CD8-positive, alpha-beta memory T cell (primary cell): ENCODE measurements around the gene DIPK1A. TPM values are rescaled to one million over a fixed set of nuclear protein-coding genes. Genes with fewer than 3 reads are reported as not detected.

Experiments used
- CTCF ChIA-PET: fragments of 350-600 bp; sonication (Branson Sonifier 250); formaldehyde crosslinking; loops from one replicate; lab custom pipeline; 2021; ENCODE audit warnings: antibody characterized with exemption; lab: Charles Lee
- POLR2A ChIA-PET: fragments of 350-600 bp; sonication (Branson Sonifier 250); formaldehyde crosslinking; loops from one replicate; lab custom pipeline; 2021; ENCODE audit warnings: antibody characterized with exemption; lab: Charles Lee
- DNase-seq, 5 donors: peaks; one replicate each; pipeline versions ENCODE4 v3.0.0 to v3.0.0-alpha.2; 2020 to 2022; ENCODE audit warnings: mixed read lengths in 1 of 5
- H3K27ac ChIP-seq: one replicate; pipeline ENCODE4 v1.7.0; 2013; ENCODE audit warnings: low read depth, mild to moderate bottlenecking, low read length, moderate library complexity
- H3K27me3 ChIP-seq: 2 replicates; pipeline ENCODE4 v1.7.0; 2013; ENCODE audit warnings: low read length, mild to moderate bottlenecking; ENCODE audit not compliant: insufficient read depth, poor library complexity, severe bottlenecking
- H3K36me3 ChIP-seq: 2 replicates; pipeline ENCODE4 v1.7.0; 2013; ENCODE audit warnings: mild to moderate bottlenecking, low read length, moderate library complexity; ENCODE audit not compliant: insufficient read depth
- H3K4me1 ChIP-seq: 2 replicates; pipeline ENCODE4 v1.7.0; 2013; ENCODE audit warnings: mild to moderate bottlenecking, low read length, moderate library complexity; ENCODE audit not compliant: insufficient read depth
- H3K4me3 ChIP-seq: 2 replicates; pipeline ENCODE4 v1.7.0; 2013; ENCODE audit warnings: mild to moderate bottlenecking, low read length
- H3K9me3 ChIP-seq: 2 replicates; pipeline ENCODE4 v1.7.0; 2013; ENCODE audit warnings: mild to moderate bottlenecking, low read length
- H3K27ac Mint-ChIP-seq, 8 donors: one replicate each; pipeline ENCODE4 v1.8.0; 2020 to 2021; ENCODE audit warnings: mixed read lengths in 8 of 8, mild to moderate bottlenecking in 6 of 8, inconsistent platforms in 3 of 8, moderate library complexity in 3 of 8
- H3K27me3 Mint-ChIP-seq, 2 donors: one replicate each; pipeline ENCODE4 v1.8.0; 2020 to 2021; ENCODE audit warnings: mixed read lengths in 2 of 2, mild to moderate bottlenecking in 1 of 2, moderate library complexity in 1 of 2
- H3K36me3 Mint-ChIP-seq, 3 donors: one replicate each; pipeline ENCODE4 v1.8.0; 2020 to 2021; ENCODE audit warnings: mixed read lengths in 3 of 3, inconsistent platforms in 1 of 3, mild to moderate bottlenecking in 1 of 3
- H3K4me1 Mint-ChIP-seq, 3 donors: one replicate each; pipeline ENCODE4 v1.8.0; 2020 to 2021; ENCODE audit warnings: mixed read lengths in 3 of 3, inconsistent platforms in 1 of 3, mild to moderate bottlenecking in 1 of 3
- H3K4me3 Mint-ChIP-seq, 7 donors: one replicate each; pipeline ENCODE4 v1.8.0; 2020 to 2021; ENCODE audit warnings: mixed read lengths in 7 of 7, mild to moderate bottlenecking in 6 of 7, moderate library complexity in 4 of 7, inconsistent platforms in 2 of 7
- H3K9me3 Mint-ChIP-seq, 5 donors: one replicate each; pipeline ENCODE4 v1.8.0; 2020 to 2022; ENCODE audit warnings: mixed read lengths in 5 of 5, mild to moderate bottlenecking in 3 of 5, moderate library complexity in 2 of 5, inconsistent platforms in 1 of 5
- polyA plus RNA-seq: library from polyadenylated mRNA; unstranded; fragments of 300-500 nt; fragmentation: Illumina TruSeq; gene quantifications from one replicate; pipeline ENCODE4 v1.2.3, GENCODE V29; 2021
- total RNA-seq, 2 experiments: library from RNA; stranded (reverse); gene quantifications; one replicate each; pipeline ENCODE4 v1.2.3, GENCODE V29; 2021

Gene DIPK1A
- total and polyA plus RNA-seq, 3 experiments from 2014 or later = 10.9 to 15.7 (median 12.9) TPM

GRCh38 chr1:92992054-92992453, 30.8 kb upstream of the DIPK1A start:
- Mint-ChIP-seq H3K4me3 (peak overlapping the region in 3 of 7 donors; percentile 1 to 72 (median 15)), H3K27ac (peak overlapping the region in 5 of 8 donors; percentile 35 to 70 (median 59)), H3K36me3 (no peaks in the 10 kb centered on the region), H3K4me1 (peaks cover 38 to 53% (median 52%) of the 10 kb centered on the region in 3 donors), H3K9me3 (no peaks in the 10 kb centered on the region), H3K27me3 (peaks cover 0 to 3% of the 10 kb centered on the region in 2 donors)
- Histone ChIP-seq H3K36me3 (no peaks in the 10 kb centered on the region), H3K27ac (no peak overlapping the region), H3K9me3 (no peaks in the 10 kb centered on the region), H3K4me1 (peaks cover 51% of the 10 kb centered on the region), H3K27me3 (no peaks in the 10 kb centered on the region), H3K4me3 (no peak overlapping the region)
- ChIA-PET POLR2A (no interaction called here), CTCF (interaction anchor here (1.1 to 9.0 kb wide), 7 partner anchors 11 to 160 kb away, joined by 3 to 172 read pairs (median 29); partner anchors contain the start of genes DIPK1A and RPL5)
- DNase-seq = no peak

GRCh38 chr1:92990828-92991227, 29.6 kb upstream of the DIPK1A start:
- ChIA-PET POLR2A (interaction anchor here (1.8 to 2.0 kb wide), 2 partner anchors 10 to 29 kb away, joined by 6 to 25 read pairs; partner anchors contain the start of gene DIPK1A), CTCF (interaction anchor here (1.2 to 9.0 kb wide), 5 partner anchors 10 to 132 kb away, joined by 3 to 171 read pairs (median 18); partner anchors contain the start of gene DIPK1A)
- Histone ChIP-seq H3K27me3 (no peaks in the 10 kb centered on the region), H3K4me1 (peaks cover 51% of the 10 kb centered on the region), H3K36me3 (no peaks in the 10 kb centered on the region), H3K27ac (no peak overlapping the region), H3K9me3 (no peaks in the 10 kb centered on the region), H3K4me3 (peak overlapping the region; percentile 0)
- peaks cover 0 to 3% of the 10 kb centered on the region in 2 donors for H3K27me3 Mint-ChIP-seq
- peak in 2 of 5 donors; percentile 40 to 41 for DNase-seq
- H3K4me3 Mint-ChIP-seq = peak overlapping the region in 6 of 7 donors; percentile 47 to 74 (median 63)
- H3K36me3 Mint-ChIP-seq = no peaks in the 10 kb centered on the region
- H3K9me3 Mint-ChIP-seq = no peaks in the 10 kb centered on the region
- H3K4me1 Mint-ChIP-seq = peaks cover 38 to 53% (median 52%) of the 10 kb centered on the region in 3 donors
- peak overlapping the region; percentile 15 to 90 (median 84) for H3K27ac Mint-ChIP-seq

GRCh38 chr1:92989936-92990583, 28.8 kb upstream of the DIPK1A start:
- ChIA-PET POLR2A (interaction anchor here (1.8 to 2.0 kb wide), 2 partner anchors 9 to 28 kb away, joined by 6 to 25 read pairs; partner anchors contain the start of gene DIPK1A), CTCF (interaction anchor here (0.8 to 9.0 kb wide), 7 partner anchors 9 to 158 kb away, joined by 3 to 171 read pairs (median 7); partner anchors contain the start of genes DIPK1A and RPL5)
- Mint-ChIP-seq H3K36me3 (no peaks in the 10 kb centered on the region), H3K4me3 (peak overlapping the region in 5 of 7 donors; percentile 47 to 74 (median 57)), H3K4me1 (peaks cover 38 to 53% (median 52%) of the 10 kb centered on the region in 3 donors), H3K9me3 (no peaks in the 10 kb centered on the region), H3K27me3 (peaks cover 0 to 2% of the 10 kb centered on the region in 2 donors), H3K27ac (peak overlapping the region; percentile 15 to 90 (median 86))
- no peaks in the 10 kb centered on the region for H3K9me3 ChIP-seq
- DNase-seq = no peak
- H3K27ac ChIP-seq = no peak overlapping the region
- H3K27me3 ChIP-seq = no peaks in the 10 kb centered on the region
- H3K36me3 ChIP-seq = no peaks in the 10 kb centered on the region
- H3K4me1 ChIP-seq = peaks cover 51% of the 10 kb centered on the region
- H3K4me3 ChIP-seq = no peak overlapping the region

- no peak overlapping the region for H3K4me3 ChIP-seq
- no peak overlapping the region for H3K27ac ChIP-seq
- H3K4me1 ChIP-seq = peaks cover 51% of the 10 kb centered on the region
- no peak for DNase-seq
- no peaks in the 10 kb centered on the region for H3K9me3 ChIP-seq
- H3K36me3 ChIP-seq = no peaks in the 10 kb centered on the region
- H3K4me3 Mint-ChIP-seq = peak overlapping the region in 2 of 7 donors; percentile 43 to 50
- CTCF ChIA-PET = interaction anchor here (1.5 to 9.0 kb wide), 4 partner anchors 8 to 130 kb away, joined by 7 to 171 read pairs (median 18); partner anchors contain the start of gene DIPK1A
- POLR2A ChIA-PET = no interaction called here
- peaks cover 0 to 2% of the 10 kb centered on the region in 2 donors for H3K27me3 Mint-ChIP-seq
- no peaks in the 10 kb centered on the region for H3K9me3 Mint-ChIP-seq
- no peaks in the 10 kb centered on the region for H3K27me3 ChIP-seq
- peak overlapping the region in 7 of 8 donors; percentile 42 to 87 (median 72) for H3K27ac Mint-ChIP-seq
- peaks cover 38 to 60% (median 52%) of the 10 kb centered on the region in 3 donors for H3K4me1 Mint-ChIP-seq
- peaks cover 0 to 5% (median 0%) of the 10 kb centered on the region in 3 donors for H3K36me3 Mint-ChIP-seq
Measured at GRCh38 chr1:92989253-92989652, 28.0 kb upstream of the DIPK1A start.

GRCh38 chr1:92987462-92987861, 26.2 kb upstream of the DIPK1A start:
- Histone ChIP-seq H3K36me3 (no peaks in the 10 kb centered on the region), H3K4me3 (no peak overlapping the region), H3K27ac (no peak overlapping the region), H3K4me1 (peaks cover 35% of the 10 kb centered on the region), H3K27me3 (no peaks in the 10 kb centered on the region), H3K9me3 (no peaks in the 10 kb centered on the region)
- DNase-seq = no peak
- Mint-ChIP-seq H3K27me3 (peaks cover 0 to 2% of the 10 kb centered on the region in 2 donors), H3K27ac (no peak overlapping the region), H3K9me3 (no peaks in the 10 kb centered on the region), H3K4me1 (peaks cover 31 to 47% (median 37%) of the 10 kb centered on the region in 3 donors), H3K4me3 (no peak overlapping the region), H3K36me3 (peaks cover 0 to 5% (median 0%) of the 10 kb centered on the region in 3 donors)
- POLR2A ChIA-PET = interaction anchor here (0.9 kb wide), 1 partner anchor 27 kb away, joined by 5 read pairs; no protein-coding TSS in a partner anchor
- CTCF ChIA-PET = interaction anchor here (1.0 to 9.0 kb wide), 3 partner anchors 18 to 128 kb away, joined by 4 to 171 read pairs (median 7); partner anchors contain the start of gene DIPK1A

- Mint-ChIP-seq H3K27me3 (peaks cover 0 to 2% of the 10 kb centered on the region in 2 donors), H3K4me1 (peaks cover 26 to 45% (median 37%) of the 10 kb centered on the region in 3 donors), H3K4me3 (no peak overlapping the region), H3K36me3 (peaks cover 0 to 5% (median 0%) of the 10 kb centered on the region in 3 donors), H3K27ac (peak overlapping the region in 2 of 8 donors; percentile 36 to 75), H3K9me3 (peaks cover 0 to 2% (median 0%) of the 10 kb centered on the region in 5 donors)
- Histone ChIP-seq H3K36me3 (no peaks in the 10 kb centered on the region), H3K4me1 (peaks cover 32% of the 10 kb centered on the region), H3K27ac (no peak overlapping the region), H3K9me3 (no peaks in the 10 kb centered on the region), H3K4me3 (no peak overlapping the region), H3K27me3 (no peaks in the 10 kb centered on the region)
- no peak for DNase-seq
- POLR2A ChIA-PET = no interaction called here
- CTCF ChIA-PET = interaction anchor here (1.2 kb wide), 1 partner anchor 9 kb away, joined by 3 read pairs; no protein-coding TSS in a partner anchor
Measured at GRCh38 chr1:92985101-92985500, 23.8 kb upstream of the DIPK1A start.

GRCh38 chr1:92980732-92981647, 19.7 kb upstream of the DIPK1A start:
- Mint-ChIP-seq H3K27ac (peak overlapping the region; percentile 88 to 99 (median 96)), H3K9me3 (peaks cover 0 to 2% (median 0%) of the 10 kb centered on the region in 5 donors), H3K4me3 (peak overlapping the region; percentile 4 to 77 (median 68)), H3K27me3 (no peaks in the 10 kb centered on the region), H3K36me3 (peaks cover 0 to 5% (median 0%) of the 10 kb centered on the region in 3 donors), H3K4me1 (peaks cover 22 to 50% (median 39%) of the 10 kb centered on the region in 3 donors)
- no peaks in the 10 kb centered on the region for H3K9me3 ChIP-seq
- H3K4me3 ChIP-seq = peak overlapping the region; percentile 2
- POLR2A ChIA-PET = interaction anchor here (0.6 to 3.1 kb wide), 10 partner anchors 10 to 364 kb away, joined by 3 to 32 read pairs (median 4); partner anchors contain the start of genes DIPK1A and RPL5
- H3K4me1 ChIP-seq = peaks cover 27% of the 10 kb centered on the region
- peak overlapping the region; percentile 32 for H3K27ac ChIP-seq
- DNase-seq = peak; percentile 9 to 86 (median 82)
- no peaks in the 10 kb centered on the region for H3K27me3 ChIP-seq
- no peaks in the 10 kb centered on the region for H3K36me3 ChIP-seq
- CTCF ChIA-PET = interaction anchor here (0.9 to 4.5 kb wide), 12 partner anchors 9 to 149 kb away, joined by 3 to 37 read pairs (median 6); partner anchors contain the start of gene DIPK1A
